Keratinocyte (primary cell): ENCODE measurements around the gene SOX8. TPM values are rescaled to one million over a fixed set of nuclear protein-coding genes. Genes with fewer than 3 reads are reported as not detected.

Source experiments
- DNase-seq: peaks from one replicate; pipeline ENCODE4 v3.0.0-alpha.2; 2011; ENCODE audit warnings: low read depth, missing footprints, low spot score
- FAIRE-seq: peaks from 2 replicates; lab custom pipeline; 2011; peaks lifted over from hg19 to GRCh38; lab: Jason Lieb, UNC
- H2AFZ ChIP-seq: 2 replicates; pipeline ENCODE4 v1.6.0; 2012; ENCODE audit warnings: low read length, control low read depth, inconsistent platforms; ENCODE audit not compliant: control insufficient read depth
- H3K27ac ChIP-seq: 2 replicates; pipeline ENCODE4 v1.5.1; 2011; ENCODE audit warnings: low read length; ENCODE audit not compliant: control insufficient read depth, insufficient read depth
- H3K27me3 ChIP-seq: 3 replicates; pipeline ENCODE4 v1.6.0; 2011; ENCODE audit warnings: low read length; ENCODE audit not compliant: control insufficient read depth, insufficient read depth; ENCODE audit errors: extremely low read depth
- H3K36me3 ChIP-seq, 2 experiments: 2 replicates in 1 of 2; 3 replicates in 1 of 2; pipeline ENCODE4 v1.5.1; 2011; ENCODE audit warnings: low read length in 2 of 2, mild to moderate bottlenecking in 1 of 2; ENCODE audit not compliant: control insufficient read depth in 2 of 2, insufficient read depth in 2 of 2; ENCODE audit errors: extremely low read depth in 1 of 2
- H3K4me1 ChIP-seq: 3 replicates; pipeline ENCODE4 v1.5.1; 2011; ENCODE audit warnings: low read length; ENCODE audit not compliant: control insufficient read depth, insufficient read depth; ENCODE audit errors: extremely low read depth
- H3K4me2 ChIP-seq: 3 replicates; pipeline ENCODE4 v1.6.0; 2011; ENCODE audit warnings: low read depth, low read length; ENCODE audit not compliant: control insufficient read depth, insufficient read depth; ENCODE audit errors: extremely low read depth
- H3K4me3 ChIP-seq, 3 experiments: fragments of 200-600 bp in 1 of 3; sonication (generic) in 1 of 3; 2 replicates in 2 of 3; 3 replicates in 1 of 3; pipeline ENCODE4 v1.5.1; 2011 to 2016; ENCODE audit warnings: low read length in 3 of 3, mild to moderate bottlenecking in 3 of 3, control low read depth in 2 of 3, inconsistent platforms in 1 of 3, low read depth in 1 of 3, mixed read lengths in 1 of 3, mixed run types in 1 of 3, moderate library complexity in 1 of 3; ENCODE audit not compliant: control insufficient read depth in 2 of 3, insufficient read depth in 2 of 3; ENCODE audit errors: extremely low read depth in 1 of 3
- H3K79me2 ChIP-seq: 2 replicates; pipeline ENCODE4 v1.6.0; 2012; ENCODE audit warnings: low read length; ENCODE audit not compliant: control insufficient read depth, insufficient read depth
- H3K9ac ChIP-seq: 3 replicates; pipeline ENCODE4 v1.6.0; 2011; ENCODE audit warnings: low read length; ENCODE audit not compliant: control insufficient read depth, insufficient read depth; ENCODE audit errors: extremely low read depth
- H3K9me1 ChIP-seq: 3 replicates; pipeline ENCODE4 v1.6.0; 2011; ENCODE audit warnings: low read length; ENCODE audit not compliant: control insufficient read depth, insufficient read depth; ENCODE audit errors: extremely low read depth
- H3K9me3 ChIP-seq: 2 replicates; pipeline ENCODE4 v1.5.1; 2012; ENCODE audit warnings: low read depth, low read length; ENCODE audit not compliant: control insufficient read depth
- H4K20me1 ChIP-seq: 3 replicates; pipeline ENCODE4 v1.6.0; 2011; ENCODE audit warnings: low read length; ENCODE audit not compliant: control insufficient read depth, insufficient read depth; ENCODE audit errors: extremely low read depth
- CTCF ChIP-seq, 3 experiments: IDR thresholded peaks in 1 of 3; conservative IDR thresholded peaks in 1 of 3; optimal IDR thresholded peaks in 1 of 3; 2 replicates in 2 of 3; 3 replicates in 1 of 3; pipeline versions ENCODE3 to v1.5.1; 2011; ENCODE audit warnings: low read length in 3 of 3, mild to moderate bottlenecking in 3 of 3, moderate library complexity in 2 of 3, control low read depth in 1 of 3, inconsistent platforms in 1 of 3; ENCODE audit not compliant: insufficient read depth in 2 of 3; ENCODE audit errors: extremely low read depth in 1 of 3
- EZH2 ChIP-seq: IDR thresholded peaks from one replicate; pipeline ENCODE4 v1.6.1; 2012; ENCODE audit warnings: inconsistent platforms, mild to moderate bottlenecking, low read length, moderate library complexity
- dilution Hi-C: fragments of 300-500 bp; cut with MboI; formaldehyde crosslinking; loops from one replicate; pipeline ENCODE4 v1.7.0; 2020; ENCODE audit warnings: low sequenced_read_pairs; ENCODE audit not compliant: extremely low pct_ligation_motif_present
- polyA plus RNA-seq, 5 experiments: library from polyadenylated mRNA; depleted of rRNA in 3 of 5; stranded (reverse) in 3 of 5; stranded (forward) in 1 of 5; unstranded in 1 of 5; fragments of >200 nt; gene quantifications; 1 replicate in 1 of 5; 2 replicates in 3 of 5; 3 replicates in 1 of 5; pipeline versions ENCODE4 v1.2.1 to v1.2.3, GENCODE V29; 2011 to 2012; ENCODE audit warnings: missing spikeins in 2 of 5, low read depth in 1 of 5, low replicate concordance in 1 of 5

SOX8 gene
- polyA plus RNA-seq, 1 donor (not counting 4 experiments of a cell fraction or from before 2014, with no cell fraction given) = 0.03 TPM

- dilution Hi-C loops = no loop called here
- Histone ChIP-seq H3K27ac (no peak overlapping the region), H3K27me3 (peaks cover 36% of the 10 kb centered on the region), H3K9me1 (no peaks in the 10 kb centered on the region), H3K36me3 (no peaks in the 10 kb centered on the region), H3K9ac (no peak overlapping the region), H3K4me1 (peaks cover 6% of the 10 kb centered on the region), H3K9me3 (peaks cover 17% of the 10 kb centered on the region), H2AFZ (no peak overlapping the region), H4K20me1 (no peaks in the 10 kb centered on the region), H3K4me2 (no peak overlapping the region), H3K4me3 (no peak overlapping the region), H3K79me2 (no peaks in the 10 kb centered on the region)
- DNase-seq (no peak), FAIRE-seq (no peak)
- TF ChIP-seq CTCF (optimal IDR thresholded peaks at IDR 0.05 in 1 of 3, IDR thresholded peaks at IDR 0.05 in 1 of 3, conservative IDR thresholded peaks at IDR 0.05 in 1 of 3; ENCODE audit: extremely low read depth in 1 of 3, insufficient read depth in 2 of 3, low read length in 3 of 3) (no peak), EZH2 (no peak)
Observed at GRCh38 chr16:993731-994130, 12.2 kb downstream of the SOX8 start.

- Histone ChIP-seq H3K4me3 (no peak overlapping the region), H3K36me3 (no peaks in the 10 kb centered on the region), H2AFZ (no peak overlapping the region), H3K9me3 (peaks cover 17% of the 10 kb centered on the region), H3K4me1 (peaks cover 6% of the 10 kb centered on the region), H4K20me1 (no peaks in the 10 kb centered on the region), H3K79me2 (no peaks in the 10 kb centered on the region), H3K27ac (no peak overlapping the region), H3K27me3 (peaks cover 38% of the 10 kb centered on the region), H3K9me1 (no peaks in the 10 kb centered on the region), H3K9ac (no peak overlapping the region), H3K4me2 (no peak overlapping the region)
- DNase-seq = no peak
- no peak for TF ChIP-seq CTCF (optimal IDR thresholded peaks at IDR 0.05 in 1 of 3, IDR thresholded peaks at IDR 0.05 in 1 of 3, conservative IDR thresholded peaks at IDR 0.05 in 1 of 3; ENCODE audit: extremely low read depth in 1 of 3, insufficient read depth in 2 of 3, low read length in 3 of 3)
- TF ChIP-seq EZH2 = no peak
- dilution Hi-C loops = no loop called here
- no peak for FAIRE-seq
Observed at GRCh38 chr16:995087-995486, 13.5 kb downstream of the SOX8 start.
